PC-9 (cell line): ENCODE results near the gene MYADM. TPM values are rescaled to one million over a fixed set of nuclear protein-coding genes. Genes with fewer than 3 reads are reported as not detected.
A peak's percentile ranks its signal among the peaks of the same experiment; 100 is the strongest.
"Not testable (repeated sequence)": the region's sequence is repeated elsewhere in the genome, so short reads cannot be mapped to it uniquely, and the experiment has no call there.

Source experiments
- BruUV-seq: library from RNA; stranded (reverse); fragments of 400-500 nt; replicated peaks from 2 replicates; lab custom pipeline; 2021; lab: Mats Ljungman, UMichigan
- CTCF ChIA-PET: fragments of 300-600 bp; sonication (Branson Sonifier 250); formaldehyde crosslinking; loops from one replicate; lab custom pipeline; 2022; ENCODE audit warnings: antibody characterized with exemption; lab: Charles Lee
- POLR2A ChIA-PET: fragments of 300-600 bp; sonication (Branson Sonifier 250); formaldehyde crosslinking; loops from one replicate; lab custom pipeline; 2022; ENCODE audit warnings: antibody characterized with exemption; ENCODE audit not compliant: unreplicated experiment; lab: Charles Lee
- DNase-seq, 2 experiments: peaks; one replicate each; pipeline versions ENCODE4 v3.0.0 to v3.0.0-alpha.2; 2015 to 2022; ENCODE audit warnings: mixed read lengths in 1 of 2
- H2AFZ ChIP-seq: fragments of 200-600 bp; sonication (generic); 2 replicates; pipeline ENCODE4 v1.8.1; 2017; ENCODE audit warnings: antibody characterized with exemption
- H3F3A ChIP-seq: fragments of 200-600 bp; sonication (generic); 2 replicates; pipeline ENCODE4 v1.8.1; 2017; ENCODE audit warnings: antibody characterized with exemption, mild to moderate bottlenecking, low read depth; ENCODE audit not compliant: insufficient read depth
- H3K27ac ChIP-seq: fragments of 200-600 bp; sonication (generic); 2 replicates; pipeline ENCODE4 v1.6.1; 2016; ENCODE audit warnings: mixed run types
- H3K27me3 ChIP-seq: fragments of 200-600 bp; sonication (generic); 2 replicates; pipeline ENCODE4 v1.6.1; 2016; ENCODE audit warnings: low read depth, mixed run types; ENCODE audit not compliant: insufficient read depth
- H3K36me3 ChIP-seq: fragments of 200-600 bp; sonication (generic); 2 replicates; pipeline ENCODE4 v1.6.1; 2016; ENCODE audit warnings: low read depth, mixed run types
- H3K4me1 ChIP-seq: fragments of 200-600 bp; sonication (generic); replicated peaks from 2 replicates; pipeline ENCODE4 v1.6.1; 2016; ENCODE audit warnings: mixed run types; ENCODE audit not compliant: insufficient read depth
- H3K4me2 ChIP-seq: fragments of 200-600 bp; sonication (generic); 2 replicates; pipeline ENCODE4 v1.6.1; 2017; ENCODE audit warnings: mixed run types
- H3K4me3 ChIP-seq: fragments of 200-600 bp; sonication (generic); 2 replicates; pipeline ENCODE4 v1.6.1; 2016; ENCODE audit warnings: mixed run types
- H3K79me2 ChIP-seq: fragments of 200-600 bp; sonication (generic); 2 replicates; pipeline ENCODE4 v1.6.1; 2017; ENCODE audit warnings: low read depth, mixed run types
- H3K9me2 ChIP-seq: fragments of 200-600 bp; sonication (generic); 2 replicates; pipeline ENCODE4 v1.8.1; 2017; ENCODE audit warnings: mild to moderate bottlenecking; ENCODE audit not compliant: insufficient read depth
- H3K9me3 ChIP-seq: fragments of 200-600 bp; sonication (generic); 2 replicates; pipeline ENCODE4 v1.8.1; 2016; ENCODE audit warnings: low read depth; ENCODE audit not compliant: insufficient read depth
- H4K20me1 ChIP-seq: fragments of 200-600 bp; sonication (generic); 2 replicates; pipeline ENCODE4 v1.8.1; 2017; ENCODE audit not compliant: insufficient read depth
- CTCF ChIP-seq: fragments of 200-600 bp; sonication (generic); conservative IDR thresholded peaks from 2 replicates; pipeline ENCODE4 v1.6.1; 2017; ENCODE audit warnings: mixed run types, antibody characterized with exemption, mild to moderate bottlenecking, moderate library complexity
- EZH2 ChIP-seq: fragments of 200-600 bp; sonication (generic); IDR thresholded peaks from 2 replicates; pipeline ENCODE4 v1.8.0; 2017; ENCODE audit warnings: antibody characterized with exemption, low read depth
- intact Hi-C: fragments of 100-400 bp; cut with micrococcal nuclease; formaldehyde crosslinking; loops from one replicate; pipeline ENCODE4 v1.10.0; 2022; ENCODE audit not compliant: unreplicated experiment
- total RNA-seq: library from RNA; stranded (reverse); gene quantifications from 2 replicates; pipeline ENCODE4 v1.2.3, GENCODE V29; 2021

The MYADM gene
- total RNA-seq, 1 experiment from 2014 or later = 230 TPM

- DNase-seq = peak; percentile 73 to 78
- H3K4me3 ChIP-seq = peak overlapping the region; percentile 92
- H3K27ac ChIP-seq = peak overlapping the region; percentile 86
- no peaks in the 10 kb centered on the region for H3K9me3 ChIP-seq
- no peak for TF ChIP-seq CTCF
- TF ChIP-seq EZH2 = no peak
- H3K9me2 ChIP-seq = no peaks in the 10 kb centered on the region
- ChIA-PET CTCF (interaction anchor here (1.0 to 1.5 kb wide), 2 partner anchors 27 to 162 kb away, joined by 4 to 10 read pairs; no protein-coding TSS in a partner anchor), POLR2A (interaction anchor here (0.5 to 3.5 kb wide), 18 partner anchors 9 to 523 kb away, joined by 3 to 49 read pairs (median 4); partner anchors contain the start of genes CNOT3, MBOAT7, OSCAR and PRKCG)
- no peaks in the 10 kb centered on the region for H3K27me3 ChIP-seq
- 0 out of 2 replicates have a peak, but pooled peaks cover 6% of the 10 kb centered on the region for H4K20me1 ChIP-seq
- BruUV-seq = TSS peak; percentile 62
- intact Hi-C loops = loop anchor here (2.0 to 5.0 kb wide), 2 partner anchors 581 to 594 kb away; partner anchors contain the start of genes LENG8 and LENG9
- peaks cover 28% of the 10 kb centered on the region for H3K4me1 ChIP-seq
- H2AFZ ChIP-seq = peak overlapping the region; percentile 70; the same call in 1 of the 2 replicates
- H3F3A ChIP-seq = peaks cover 54% of the 10 kb centered on the region
- peaks cover 45% of the 10 kb centered on the region for H3K79me2 ChIP-seq
- peaks cover 14% of the 10 kb centered on the region for H3K36me3 ChIP-seq
- H3K4me2 ChIP-seq = peak overlapping the region; percentile 93
These were observed 608 bp downstream of the MYADM start for GRCh38 chr19:53868091-53868891.

GRCh38 chr19:53868892-53869804, 1.5 kb downstream of the MYADM start:
- H3K79me2 ChIP-seq = peaks cover 45% of the 10 kb centered on the region
- peak overlapping the region; percentile 93 for H3K4me2 ChIP-seq
- peak overlapping the region; percentile 70 for H2AFZ ChIP-seq
- peaks cover 59% of the 10 kb centered on the region for H3F3A ChIP-seq
- H3K9me2 ChIP-seq = no peaks in the 10 kb centered on the region
- H4K20me1 ChIP-seq = peaks cover 6% of the 10 kb centered on the region; the same call in 1 of the 2 replicates
- ChIA-PET CTCF (interaction anchor here (1.0 kb wide), 1 partner anchor 28 kb away, joined by 4 read pairs; no protein-coding TSS in a partner anchor), POLR2A (interaction anchor here (0.5 to 3.5 kb wide), 9 partner anchors 10 to 321 kb away, joined by 3 to 49 read pairs (median 3); partner anchors contain the start of genes CNOT3, MBOAT7 and OSCAR)
- intact Hi-C loops = loop anchor here (1.0 to 5.0 kb wide), 3 partner anchors 151 to 593 kb away; partner anchors contain the start of genes LENG8 and LENG9
- peaks cover 23% of the 10 kb centered on the region for H3K36me3 ChIP-seq
- peak; percentile 30; the same call in 1 of the 2 replicates for TF ChIP-seq CTCF
- TF ChIP-seq EZH2 = no peak
- H3K4me1 ChIP-seq = peaks cover 24% of the 10 kb centered on the region
- H3K4me3 ChIP-seq = peak overlapping the region; percentile 92
- H3K27me3 ChIP-seq = no peaks in the 10 kb centered on the region
- peak; percentile 80 to 94 for DNase-seq
- no TSS peak for BruUV-seq
- peak overlapping the region; percentile 86 for H3K27ac ChIP-seq
- no peaks in the 10 kb centered on the region for H3K9me3 ChIP-seq

- H3K4me3 ChIP-seq = peak overlapping the region; percentile 92
- BruUV-seq, H3K27me3 ChIP-seq, H2AFZ ChIP-seq, POLR2A ChIA-PET, CTCF ChIA-PET, H3K9me3 ChIP-seq, H3K9me2 ChIP-seq, DNase-seq: not testable (repeated sequence)
- H3K4me2 ChIP-seq = peak overlapping the region; percentile 93
- peaks cover 25% of the 10 kb centered on the region for H3K36me3 ChIP-seq
- peaks cover 10% of the 10 kb centered on the region; the same call in 1 of the 2 replicates for H4K20me1 ChIP-seq
- peaks cover 45% of the 10 kb centered on the region for H3K79me2 ChIP-seq
- peaks cover 16% of the 10 kb centered on the region for H3K4me1 ChIP-seq
- peak overlapping the region; percentile 86 for H3K27ac ChIP-seq
- intact Hi-C loops = loop anchor here (1.0 to 5.0 kb wide), 3 partner anchors 150 to 592 kb away; partner anchors contain the start of genes LENG8 and LENG9
- H3F3A ChIP-seq = peaks cover 61% of the 10 kb centered on the region
These were observed 2.3 kb downstream of the MYADM start for GRCh38 chr19:53869805-53870484.
